Testis (tissue), 3 donors: ENCODE data around the gene WDHD1. TPM values are rescaled to one million over a fixed set of nuclear protein-coding genes. Genes with fewer than 3 reads are reported as not detected.
"Not testable (repeated sequence)": the region's sequence is repeated elsewhere in the genome, so short reads cannot be mapped to it uniquely, and the experiment has no call there.

Experiments used
- DNase-seq: peaks from one replicate; pipeline ENCODE4 v3.0.0-alpha.2; 2019
- H3K27ac ChIP-seq, 2 donors: fragments of 200-600 bp; sonication (generic); one replicate each; pipeline ENCODE4 v1.5.1; 2019
- H3K27me3 ChIP-seq: fragments of 200-600 bp; sonication (generic); one replicate; pipeline ENCODE4 v1.5.1; 2019
- H3K36me3 ChIP-seq: fragments of 200-600 bp; sonication (generic); one replicate; pipeline ENCODE4 v1.5.1; 2017; ENCODE audit warnings: low read depth; ENCODE audit errors: missing control alignments
- H3K4me1 ChIP-seq: fragments of 200-600 bp; sonication (generic); one replicate; pipeline ENCODE4 v1.5.1; 2019
- H3K4me3 ChIP-seq, 2 donors: fragments of 200-600 bp; sonication (generic); one replicate each; pipeline ENCODE4 v1.5.1; 2017 to 2019
- H3K9me3 ChIP-seq: fragments of 200-600 bp; sonication (generic); one replicate; pipeline ENCODE4 v1.5.1; 2017
- CTCF ChIP-seq, 3 experiments: fragments of 450-650 bp in 2 of 3; fragments of 200-600 bp in 1 of 3; sonication (generic) in 1 of 3; IDR thresholded peaks; one replicate each; pipeline ENCODE4 v1.5.1; 2016 to 2019; ENCODE audit warnings: antibody characterized with exemption in 3 of 3, mild to moderate bottlenecking in 2 of 3, moderate library complexity in 1 of 3
- POLR2A ChIP-seq: fragments of 450-650 bp; IDR thresholded peaks from one replicate; pipeline ENCODE4 v1.6.1; 2017; ENCODE audit warnings: antibody characterized with exemption, mild to moderate bottlenecking, moderate library complexity
- WGBS, 2 donors: methylation state at CpG; one replicate each; pipeline ENCODE4 v1.1.5; 2018; 5-methylcytosine and 5-hydroxymethylcytosine counted together
- intact Hi-C: fragments of 100-400 bp; cut with DNase I; formaldehyde crosslinking; loops from one replicate; pipeline ENCODE4 v1.15.1; 2023; ENCODE audit warnings: low total_unique reads
- polyA plus RNA-seq: library from polyadenylated mRNA; stranded (reverse); fragments of 350-450 nt; fragmentation: Illumina TruSeq; extraction: RNeasy Lipid Tissue Mini Kit (QIAGEN cat#74804); gene quantifications from one replicate; pipeline ENCODE4 v1.2.3, GENCODE V29; 2014; ENCODE audit warnings: low read depth, low replicate concordance; ENCODE audit not compliant: insufficient read depth
- total RNA-seq, 2 donors: library from RNA; depleted of rRNA; stranded (reverse); fragments of >200 nt; gene quantifications; one replicate each; pipeline ENCODE4 v1.2.3, GENCODE V29; 2016

Gene WDHD1
- total and polyA plus RNA-seq, 3 donors from 2014 or later: 5.2 to 10.4 (median 9.0) TPM

DNA sequence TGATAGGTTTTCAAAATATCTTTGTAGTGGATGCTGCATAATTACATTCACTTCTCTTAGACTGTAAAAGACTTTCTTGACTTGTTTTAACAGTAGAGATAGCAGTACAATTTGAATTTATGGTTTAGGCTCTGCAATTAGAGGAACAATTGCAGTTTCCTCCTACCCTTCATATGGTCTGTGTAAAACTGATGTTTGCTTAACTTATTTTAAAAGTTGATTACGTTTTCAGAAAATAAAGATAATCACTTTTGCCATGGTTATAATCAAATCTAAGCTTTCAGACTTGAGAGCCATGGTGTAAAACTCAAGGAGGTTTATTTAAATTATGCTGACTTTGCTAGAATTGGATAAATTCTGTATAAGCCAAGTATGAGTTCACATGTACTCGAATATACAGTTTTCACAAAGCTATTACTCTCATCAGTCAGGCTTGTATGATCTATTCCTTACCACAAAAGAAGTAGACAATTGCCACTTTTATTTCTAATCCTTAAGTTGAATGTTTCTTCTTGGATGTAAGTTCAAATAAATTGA, 22.1 kb upstream of the WDHD1 start:
- DNase-seq: no peak
- H3K36me3 ChIP-seq: no peaks in the 10 kb centered on the region
- 70 to 71% methylated on average over 2 of the region's 2 CpGs for WGBS, 2 donors
- TF ChIP-seq POLR2A (no peak), CTCF (IDR thresholded peaks at IDR 0.05) (no peak)
- no peaks in the 10 kb centered on the region for H3K9me3 ChIP-seq
- no peak overlapping the region for H3K27ac ChIP-seq
- no peaks in the 10 kb centered on the region for H3K27me3 ChIP-seq
- intact Hi-C loops: no loop called here
- no peak overlapping the region for H3K4me3 ChIP-seq
- H3K4me1 ChIP-seq: peaks cover 14% of the 10 kb centered on the region

DNA sequence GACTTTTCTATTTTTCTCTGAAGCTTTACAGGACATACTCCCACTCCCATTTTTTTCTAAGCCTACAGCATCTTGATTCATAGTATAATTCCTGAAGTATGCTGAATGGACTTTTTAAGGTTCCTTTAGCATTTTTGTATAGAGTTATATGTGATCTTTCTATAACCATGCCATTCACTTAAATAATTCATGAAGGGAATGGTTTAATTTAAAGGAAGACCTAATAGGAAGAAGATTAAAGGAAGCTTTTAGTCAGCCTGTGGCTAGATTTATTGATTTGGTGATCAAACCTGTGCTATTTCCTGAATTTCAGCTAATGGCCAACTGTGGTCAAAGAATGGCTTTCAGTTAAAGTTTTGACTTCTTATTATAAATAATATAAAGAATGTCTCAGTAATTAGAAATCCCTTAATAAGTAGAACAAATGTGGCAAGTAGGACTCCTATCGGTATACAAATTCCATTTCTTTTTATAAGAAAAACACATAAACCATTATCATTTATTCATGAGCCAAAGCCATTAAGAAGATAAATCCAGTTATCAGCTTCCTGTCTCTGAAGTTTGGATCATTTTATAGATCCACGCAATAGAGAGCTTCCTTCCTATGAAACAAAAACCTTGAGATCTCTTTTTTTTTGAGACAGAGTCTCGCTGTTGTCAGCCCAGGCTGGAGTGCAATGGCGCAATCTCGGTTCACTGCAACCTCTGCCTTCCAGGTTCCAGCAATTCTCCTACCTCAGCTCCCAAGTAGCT, 20.6 kb upstream of the WDHD1 start:
- no peaks in the 10 kb centered on the region for H3K36me3 ChIP-seq

GRCh38 chr14:55045087-55045486, 18.2 kb upstream of the WDHD1 start:
- no peaks in the 10 kb centered on the region for H3K27me3 ChIP-seq
- intact Hi-C loops: no loop called here
- no peaks in the 10 kb centered on the region for H3K4me1 ChIP-seq
- no peak for DNase-seq
- H3K4me3 ChIP-seq: no peak overlapping the region
- H3K36me3 ChIP-seq: no peaks in the 10 kb centered on the region
- H3K9me3 ChIP-seq: no peaks in the 10 kb centered on the region
- H3K27ac ChIP-seq: no peak overlapping the region
- no peak for TF ChIP-seq CTCF (IDR thresholded peaks at IDR 0.05)
- TF ChIP-seq POLR2A: no peak

More for the DNA sequence above, 20.6 kb upstream of the WDHD1 start:
- 84 to 89% methylated on average over 5 of the region's 5 CpGs for WGBS, 2 donors
- Histone ChIP-seq H3K9me3 (no peaks in the 10 kb centered on the region), H3K4me3 (no peak overlapping the region), H3K4me1 (peaks cover under 1% of the 10 kb centered on the region), H3K27me3 (no peaks in the 10 kb centered on the region), H3K27ac (no peak overlapping the region)
- DNase-seq: no peak
- intact Hi-C loops: no loop called here
- no peak for TF ChIP-seq POLR2A
- no peak for TF ChIP-seq CTCF (IDR thresholded peaks at IDR 0.05)

- Histone ChIP-seq H3K36me3 (no peaks in the 10 kb centered on the region), H3K4me1 (no peaks in the 10 kb centered on the region), H3K27me3 (no peaks in the 10 kb centered on the region), H3K4me3 (no peak overlapping the region), H3K9me3 (no peaks in the 10 kb centered on the region), H3K27ac (no peak overlapping the region)
- WGBS, 2 donors: 96 to 97% methylated on average over 5 of the region's 5 CpGs
- DNase-seq: no peak
- intact Hi-C loops: no loop called here
- TF ChIP-seq CTCF (IDR thresholded peaks at IDR 0.05): no peak
- TF ChIP-seq POLR2A: no peak
These were observed 16.6 kb upstream of the WDHD1 start for GRCh38 chr14:55043528-55043927.

GRCh38 chr14:55038708-55039107, 11.8 kb upstream of the WDHD1 start:
- no peaks in the 10 kb centered on the region for H3K27me3 ChIP-seq
- H3K9me3 ChIP-seq: no peaks in the 10 kb centered on the region
- TF ChIP-seq POLR2A: no peak
- TF ChIP-seq CTCF (IDR thresholded peaks at IDR 0.05): no peak
- intact Hi-C loops: no loop called here
- no peak overlapping the region for H3K4me3 ChIP-seq
- no peaks in the 10 kb centered on the region for H3K4me1 ChIP-seq
- no peaks in the 10 kb centered on the region for H3K36me3 ChIP-seq
- no peak overlapping the region for H3K27ac ChIP-seq
- DNase-seq: no peak

DNA sequence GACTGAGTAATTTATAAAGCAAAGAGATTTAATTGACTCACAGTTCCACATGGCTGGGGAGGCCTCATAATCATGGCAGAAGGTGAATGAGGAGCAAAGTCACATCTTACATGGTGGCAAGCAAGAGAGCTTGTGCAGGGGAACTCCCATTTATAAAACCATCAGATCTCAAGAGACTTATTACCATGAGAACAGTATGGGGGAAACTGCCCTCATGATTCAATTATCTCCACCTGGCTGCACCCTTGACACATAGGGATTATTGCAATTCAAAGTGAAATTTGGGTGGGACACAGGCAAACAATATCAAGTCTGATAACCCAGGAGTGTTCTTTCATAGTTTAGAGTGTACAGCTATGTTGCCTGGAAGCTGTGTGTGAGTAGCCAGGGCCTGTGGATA, 11.1 kb upstream of the WDHD1 start:
- intact Hi-C loops, H3K27ac ChIP-seq, H3K9me3 ChIP-seq, H3K4me1 ChIP-seq, H3K4me3 ChIP-seq, DNase-seq, H3K36me3 ChIP-seq, H3K27me3 ChIP-seq: not testable (repeated sequence)
